Renal cortex interstitium (tissue), 11 donors: ENCODE results near the gene BRWD1. TPM values are rescaled to one million over a fixed set of nuclear protein-coding genes. Genes with fewer than 3 reads are reported as not detected.
"Not testable (repeated sequence)": the region's sequence is repeated elsewhere in the genome, so short reads cannot be mapped to it uniquely, and the experiment has no call there.

ENCODE experiments used
- DNase-seq, 11 donors: peaks; one replicate each; pipeline ENCODE4 v3.0.0-alpha.2; 2013; ENCODE audit warnings: low read depth in 9 of 11, low spot score in 4 of 11; ENCODE audit errors: extremely low read depth in 1 of 11
- polyA plus RNA-seq, 3 donors: library from polyadenylated mRNA; unstranded; fragments of 120-200 nt; gene quantifications; one replicate each; pipeline ENCODE4 v1.2.1, GENCODE V29; 2013; ENCODE audit not compliant: insufficient read length in 3 of 3

The BRWD1 gene
- polyA plus RNA-seq, 3 donors: 43.9 to 54.7 (median 50.9) TPM

DNA sequence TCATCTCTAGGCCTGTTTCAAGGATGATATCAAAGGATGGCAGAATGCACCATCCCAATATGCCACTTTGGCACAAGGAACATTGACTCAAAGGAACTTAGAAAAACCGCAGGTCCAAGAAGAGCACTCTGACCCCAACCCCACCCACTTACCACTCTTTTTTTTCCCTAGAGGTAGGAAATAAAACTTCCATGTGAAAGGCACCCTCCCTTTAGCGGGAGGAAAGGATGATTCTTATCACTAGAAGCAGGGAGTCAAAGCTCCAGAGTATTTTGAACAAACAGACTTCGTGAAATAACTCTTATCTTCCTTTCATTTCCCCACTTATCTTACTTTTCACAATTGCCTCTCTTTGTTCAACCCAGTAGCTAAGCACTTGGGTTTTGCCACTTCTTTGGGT is 152.4 kb downstream of the BRWD1 start:
- no peak for DNase-seq

DNA sequence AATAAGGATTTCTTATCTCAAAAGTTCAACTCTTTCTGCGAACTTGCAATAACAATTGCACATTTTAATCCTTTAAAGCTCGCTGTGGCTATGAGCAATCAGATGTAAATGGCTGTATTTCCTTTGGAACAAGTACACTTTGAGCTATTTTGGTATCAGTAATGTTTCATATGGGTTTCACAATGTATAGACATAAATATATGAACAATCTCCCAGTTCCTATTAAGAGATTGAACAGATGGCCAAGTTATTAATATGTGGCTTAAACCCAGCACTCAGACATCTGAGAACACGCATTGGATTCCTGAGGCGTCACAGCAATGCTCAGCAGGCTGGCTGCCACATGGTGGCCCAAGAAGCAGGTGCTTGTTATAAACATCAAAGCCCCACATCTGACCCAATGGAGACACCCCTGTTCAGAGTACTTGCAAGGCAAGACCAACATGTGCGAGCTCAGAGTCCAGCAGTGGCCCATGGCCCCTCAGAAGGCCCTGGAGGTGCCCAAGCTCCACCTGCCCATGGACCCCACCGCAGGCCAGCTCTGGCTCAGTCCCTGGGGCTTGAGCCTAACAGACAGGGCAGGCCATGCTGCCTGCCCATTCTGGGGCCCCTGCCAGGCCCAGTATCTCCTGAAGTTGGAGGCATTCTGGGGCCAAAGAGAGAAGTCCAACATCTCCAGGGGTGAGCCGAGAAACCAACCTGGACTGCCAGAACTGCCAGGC is 153.9 kb downstream of the BRWD1 start:
- no peak for DNase-seq

DNA sequence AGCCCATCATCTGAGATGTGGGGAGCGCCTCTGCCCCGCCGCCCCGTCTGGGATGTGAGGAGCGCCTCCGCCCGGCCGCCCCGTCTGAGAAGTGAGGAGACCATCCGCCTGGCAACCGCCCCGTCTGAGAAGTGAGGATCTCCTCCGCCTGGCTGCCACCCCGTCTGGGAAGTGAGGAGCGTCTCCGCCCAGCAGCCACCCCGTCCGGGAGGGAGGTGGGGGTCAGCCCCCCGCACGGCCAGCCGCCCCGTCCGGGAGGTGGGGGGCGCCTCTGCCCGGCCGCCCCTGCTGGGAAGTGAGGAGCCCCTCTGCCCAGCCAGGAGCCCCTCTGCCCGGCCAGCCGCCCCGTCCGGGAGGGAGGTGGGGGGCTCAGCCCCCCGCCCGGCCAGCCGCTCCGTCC is 156.2 kb downstream of the BRWD1 start:
- not testable (repeated sequence) for DNase-seq

DNA sequence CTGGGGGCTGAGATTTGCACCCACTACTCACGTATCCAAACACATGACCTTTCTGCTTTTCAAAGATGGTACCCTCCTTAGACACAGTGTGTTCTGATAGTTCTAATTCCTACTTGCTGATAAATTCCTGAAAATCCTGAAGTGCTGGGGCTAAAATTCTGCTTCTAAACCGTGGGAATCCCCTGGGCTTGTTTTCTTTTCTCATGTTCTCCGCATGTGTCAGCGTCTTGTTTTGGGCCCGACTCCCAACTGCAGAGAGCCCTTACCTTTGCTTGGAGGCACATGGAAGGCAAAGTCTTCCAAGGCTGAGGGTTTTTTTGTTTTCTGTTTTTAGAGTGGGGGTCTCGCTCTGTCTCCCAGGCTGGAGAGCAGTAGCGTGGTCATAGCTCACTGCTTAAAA is 157.4 kb downstream of the BRWD1 start:
- no peak for DNase-seq

DNA sequence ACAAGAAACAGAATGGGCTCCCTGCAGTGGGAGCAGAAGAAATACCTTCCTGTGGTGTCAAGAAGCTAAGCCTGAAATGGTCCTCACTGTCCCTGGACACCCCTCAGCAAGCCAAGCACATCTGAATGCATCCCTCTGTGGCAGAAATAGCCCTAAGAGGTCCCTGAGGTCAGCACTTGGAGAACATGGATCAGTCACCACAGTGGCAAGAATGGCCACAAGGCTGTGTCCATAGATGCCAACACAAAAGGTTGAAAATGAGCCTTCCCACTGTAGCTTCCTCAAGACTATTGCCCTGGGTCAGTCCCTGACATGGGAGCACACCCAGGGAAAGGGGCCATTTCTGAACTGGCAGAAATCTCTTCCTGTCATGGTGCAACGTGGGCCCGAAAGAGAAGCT is 157.9 kb downstream of the BRWD1 start:
- no peak for DNase-seq

DNA sequence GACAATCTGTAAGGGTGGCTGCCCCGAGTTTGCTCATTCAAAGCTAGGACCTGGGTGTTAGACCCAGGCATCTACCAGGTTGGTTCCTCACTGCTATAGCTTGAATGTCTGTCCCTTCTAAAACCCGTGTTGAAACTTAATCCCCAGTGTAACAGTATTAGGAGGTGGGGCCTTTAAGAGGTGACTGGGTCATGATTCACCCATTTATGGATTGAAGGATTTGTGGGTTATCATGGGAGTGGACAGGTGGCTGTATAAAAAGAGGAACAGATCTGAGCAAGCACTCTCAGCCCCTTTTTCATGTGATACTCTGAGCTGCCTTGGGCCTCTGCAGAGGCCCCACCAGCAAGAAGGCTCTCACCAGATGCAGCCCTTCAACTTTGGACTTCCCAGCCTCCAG is 159.6 kb downstream of the BRWD1 start:
- no peak for DNase-seq

DNA sequence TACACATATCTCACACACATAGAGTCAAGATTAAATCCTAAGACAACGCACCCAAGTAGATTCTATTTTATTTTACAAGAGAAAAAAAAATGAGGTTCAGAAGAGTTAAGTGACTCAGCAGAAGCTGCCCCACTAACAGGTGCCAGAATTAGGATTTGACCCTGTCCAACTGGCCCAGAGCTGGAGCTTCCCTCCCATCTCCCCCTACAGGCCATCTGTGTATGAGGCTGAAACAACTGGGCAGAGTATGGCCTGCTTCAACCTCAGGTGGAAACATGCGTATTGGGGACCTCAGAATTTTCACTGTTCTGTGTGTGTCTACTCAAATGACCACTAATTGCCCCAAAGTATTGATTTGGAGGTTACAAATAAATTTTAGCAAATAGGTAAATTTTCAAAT is 160.1 kb downstream of the BRWD1 start:
- DNase-seq: no peak

DNA sequence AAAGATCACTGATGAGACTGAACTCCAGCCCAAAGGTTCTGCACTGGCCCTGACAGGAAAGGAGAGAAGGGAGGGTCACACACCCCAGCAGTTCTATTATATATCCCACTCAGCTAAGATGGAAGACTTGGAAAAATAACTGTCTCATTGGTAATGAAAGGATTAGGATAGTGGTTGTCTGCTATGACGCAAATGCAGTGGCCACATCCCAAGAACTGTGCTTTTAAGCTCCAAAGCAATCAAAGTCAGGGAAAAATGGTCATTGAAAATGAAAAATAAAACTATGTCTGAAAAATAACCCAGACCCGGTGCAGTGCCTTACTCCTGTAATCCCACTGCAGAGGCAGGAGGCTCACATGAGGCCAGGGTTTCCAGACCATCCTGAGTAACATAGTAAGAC is 161.2 kb downstream of the BRWD1 start:
- DNase-seq: no peak

DNA sequence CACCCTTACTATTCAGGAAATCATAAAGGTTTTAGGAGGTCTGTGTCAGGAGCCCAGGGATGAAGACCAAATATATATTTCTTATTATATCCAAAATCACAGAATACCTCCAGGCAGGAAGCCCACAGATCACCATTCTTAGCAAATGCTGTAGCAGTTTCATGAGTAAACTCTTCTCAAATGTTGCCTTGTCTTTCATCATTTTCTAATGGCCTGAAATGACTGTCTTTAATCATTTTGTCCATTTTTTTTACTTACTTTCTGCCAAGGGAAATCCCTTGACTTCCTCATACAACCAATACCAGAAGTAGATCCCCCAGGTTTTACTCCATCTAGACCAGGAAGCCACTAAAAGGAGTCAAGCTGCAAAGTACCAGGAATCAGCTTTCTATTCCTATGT is 162.6 kb downstream of the BRWD1 start:
- DNase-seq: no peak

DNA sequence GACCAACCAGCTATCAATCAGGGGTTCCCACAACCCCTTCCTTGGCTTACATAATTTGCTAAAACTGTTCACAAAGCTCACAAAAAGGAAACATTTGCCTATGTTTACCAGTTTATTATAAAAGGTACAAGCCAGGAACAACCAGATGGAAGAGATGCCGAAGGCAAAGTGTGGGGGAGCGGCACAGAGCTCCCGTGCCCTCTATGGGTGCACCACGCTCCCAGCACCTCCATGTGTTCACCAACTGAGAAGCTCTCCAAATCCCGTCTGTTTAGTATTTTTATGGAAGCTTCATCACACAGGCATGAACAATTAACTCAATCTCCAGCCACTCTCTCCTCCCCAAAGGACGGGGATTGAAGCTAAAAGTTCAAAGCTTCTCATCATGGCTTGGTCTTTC is 163.1 kb downstream of the BRWD1 start:
- DNase-seq: no peak

DNA sequence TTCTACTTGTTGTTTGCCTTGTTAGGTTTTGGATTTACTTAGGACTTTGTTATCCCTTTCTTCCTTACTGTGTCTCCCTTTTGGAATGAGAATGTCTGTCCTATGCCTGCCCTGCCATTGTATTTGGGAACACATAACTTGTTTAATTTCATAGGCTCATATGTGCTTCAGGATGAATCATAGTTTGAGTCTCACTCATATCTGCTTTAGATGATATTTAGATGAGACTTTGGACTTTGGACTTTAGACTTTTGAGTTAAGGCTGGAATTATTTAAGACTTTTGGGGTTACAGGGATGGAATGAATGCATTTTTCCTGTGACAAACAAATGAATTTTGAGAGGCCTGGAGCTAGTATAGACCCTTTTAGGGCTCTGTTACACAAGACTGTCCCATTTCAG is 163.6 kb downstream of the BRWD1 start:
- DNase-seq: no peak

DNA sequence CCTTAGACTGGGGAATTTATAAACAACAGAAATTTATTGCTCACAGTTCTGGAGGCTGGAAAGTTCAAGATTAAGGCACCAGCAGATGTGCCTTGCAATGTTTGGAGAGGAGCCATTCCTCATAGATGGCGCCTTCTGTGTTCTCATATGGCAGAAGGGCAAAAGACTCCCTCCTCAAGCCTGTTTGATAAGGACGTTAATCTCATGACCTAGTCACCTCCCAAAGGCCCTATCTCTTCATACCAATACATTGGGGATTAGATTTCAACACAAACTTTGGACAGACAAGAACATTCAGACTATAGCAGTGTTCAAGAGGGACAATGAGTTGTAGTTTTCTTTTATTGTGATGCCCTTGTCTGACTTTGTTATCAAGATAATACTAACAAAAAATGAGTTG is 164.5 kb downstream of the BRWD1 start:
- DNase-seq: no peak

DNA sequence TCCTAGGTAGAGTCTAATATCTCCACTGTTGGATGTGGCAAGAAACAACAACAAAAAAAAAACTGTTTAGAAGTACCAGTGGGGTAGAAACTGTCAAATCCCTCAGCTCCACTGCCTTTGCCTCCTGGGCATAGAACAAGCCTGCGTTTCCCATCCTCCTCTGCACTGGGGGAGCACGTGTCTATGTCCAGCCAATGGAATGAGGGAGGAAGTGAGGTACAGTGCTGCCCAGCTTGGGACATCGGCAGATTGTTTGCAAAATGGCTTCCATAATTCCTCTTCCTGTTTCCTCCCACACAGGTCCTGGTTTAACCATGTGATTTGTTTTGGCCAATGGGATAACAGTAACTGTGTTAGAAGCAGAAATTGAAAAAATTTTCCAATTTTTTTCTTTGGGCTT is 169.2 kb downstream of the BRWD1 start:
- DNase-seq: no peak

DNA sequence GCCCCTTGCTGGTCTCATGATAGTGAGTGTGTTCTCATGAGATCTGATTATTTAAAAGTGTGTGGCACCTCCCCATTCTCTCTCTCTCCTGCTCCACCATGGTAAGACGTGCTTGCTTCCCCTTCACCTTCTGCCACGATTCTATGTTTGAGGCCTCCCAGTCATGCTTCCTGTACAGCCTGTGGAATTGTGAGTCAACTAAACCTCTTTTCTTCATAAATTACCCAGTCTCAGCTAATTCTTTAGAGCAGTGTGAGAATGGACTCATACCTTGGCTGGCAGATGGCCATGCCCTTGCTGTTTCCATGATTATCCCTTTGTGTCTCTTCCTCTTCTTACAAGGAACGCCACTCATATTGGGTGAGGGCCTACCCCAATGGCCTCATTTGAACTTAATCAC is 170.5 kb downstream of the BRWD1 start:
- no peak for DNase-seq

DNA sequence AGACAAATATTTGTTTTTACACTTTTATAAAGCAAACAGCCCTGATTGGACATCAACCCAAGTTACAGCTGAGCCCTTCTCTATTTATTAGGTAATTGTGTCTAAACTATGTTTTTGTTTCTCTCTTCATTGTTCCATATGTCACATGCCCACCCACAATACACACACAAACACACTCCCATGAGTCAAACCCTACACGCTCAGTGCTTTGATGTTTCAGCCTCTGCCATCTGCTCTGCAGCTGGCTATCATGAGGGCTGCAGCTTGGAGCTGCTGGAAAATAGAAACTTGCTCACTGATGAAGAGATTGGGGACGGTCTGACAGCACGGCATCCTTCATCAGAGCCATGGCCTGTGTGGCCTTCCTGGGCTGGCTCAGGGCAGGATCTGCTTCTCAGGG is 171.9 kb downstream of the BRWD1 start:
- DNase-seq: no peak

DNA sequence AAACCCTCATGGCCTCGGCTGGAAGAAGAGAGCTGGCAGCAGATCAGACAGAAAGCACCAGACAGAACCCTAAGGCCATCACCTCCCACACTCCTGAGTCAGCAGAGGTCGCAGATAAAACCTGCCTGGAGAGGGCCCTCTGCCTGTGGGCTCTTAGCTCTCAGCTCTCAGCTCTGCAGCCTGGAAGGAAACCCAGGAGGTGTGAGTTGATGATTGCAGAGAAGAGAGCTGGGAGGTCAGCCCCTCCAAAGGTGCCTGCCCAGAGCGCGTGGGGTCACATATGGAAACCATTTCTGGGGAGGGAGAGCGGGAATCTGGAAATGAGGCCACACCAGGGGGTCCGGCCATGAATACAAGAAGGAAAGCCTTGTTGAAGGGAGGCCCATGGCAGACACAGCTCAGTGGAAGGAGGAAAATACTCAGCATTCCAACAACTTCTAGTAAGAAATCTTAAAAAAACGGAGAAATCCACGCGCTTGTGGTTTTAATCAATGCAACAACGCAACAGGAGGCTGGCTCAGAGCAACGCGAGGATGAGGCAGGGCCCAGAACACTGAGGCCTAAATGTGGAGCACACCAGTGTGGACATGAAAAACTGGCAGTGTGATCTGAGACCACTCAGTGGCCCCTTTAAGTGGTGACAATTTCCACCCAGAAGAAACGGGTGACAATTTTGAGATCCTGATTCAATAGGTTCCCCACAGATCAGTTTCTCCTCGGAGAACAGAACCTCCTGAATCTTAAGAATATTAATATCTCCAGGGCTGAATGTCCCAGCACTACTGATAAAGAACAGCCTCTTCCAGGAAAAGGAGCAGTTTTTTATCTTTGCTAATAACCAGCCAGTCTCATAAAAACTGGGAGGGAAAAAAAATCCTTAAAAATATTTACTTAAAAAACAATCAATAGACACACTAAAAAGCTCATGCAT is 175.9 kb downstream of the BRWD1 start:
- DNase-seq: no peak

DNA sequence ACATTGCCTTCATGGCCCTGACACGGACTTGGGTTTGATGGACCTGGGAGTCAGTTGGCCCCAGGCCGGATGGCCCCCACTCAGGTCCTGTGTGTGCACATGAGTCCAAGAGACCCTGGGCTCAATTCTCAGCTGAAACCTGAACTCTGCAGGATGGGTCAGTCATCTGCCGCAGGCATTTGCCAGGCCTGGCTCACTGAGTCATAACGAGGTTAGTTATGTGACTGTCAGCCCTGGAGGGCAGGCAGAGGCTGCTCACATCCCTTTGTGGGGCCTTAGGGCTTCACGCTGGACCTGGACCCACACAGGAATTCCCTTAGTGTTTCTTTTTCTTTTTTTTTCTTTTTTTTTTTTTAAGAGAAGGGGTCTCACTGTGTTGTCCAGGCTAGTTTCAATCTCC is 176.7 kb downstream of the BRWD1 start:
- no peak for DNase-seq

DNA sequence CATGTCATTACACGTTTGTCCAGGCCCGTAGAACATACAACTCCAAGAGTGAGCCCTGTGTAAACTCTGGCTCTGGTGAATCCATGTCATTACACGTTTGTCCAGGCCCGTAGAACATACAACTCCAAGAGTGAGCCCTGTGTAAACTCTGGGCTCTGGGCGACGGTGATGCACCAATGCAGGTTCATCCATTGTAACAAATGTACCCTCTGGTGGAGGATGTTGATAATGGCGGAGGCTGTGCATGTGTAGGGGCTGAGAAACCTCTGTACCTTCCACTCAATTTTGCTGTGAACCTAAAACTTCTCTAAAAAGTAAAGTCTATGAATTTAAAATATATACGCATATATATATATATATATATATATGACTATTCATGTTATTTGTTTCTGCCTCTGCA is 177.3 kb downstream of the BRWD1 start:
- peak in 1 of 11 donors; percentile 25 for DNase-seq

DNA sequence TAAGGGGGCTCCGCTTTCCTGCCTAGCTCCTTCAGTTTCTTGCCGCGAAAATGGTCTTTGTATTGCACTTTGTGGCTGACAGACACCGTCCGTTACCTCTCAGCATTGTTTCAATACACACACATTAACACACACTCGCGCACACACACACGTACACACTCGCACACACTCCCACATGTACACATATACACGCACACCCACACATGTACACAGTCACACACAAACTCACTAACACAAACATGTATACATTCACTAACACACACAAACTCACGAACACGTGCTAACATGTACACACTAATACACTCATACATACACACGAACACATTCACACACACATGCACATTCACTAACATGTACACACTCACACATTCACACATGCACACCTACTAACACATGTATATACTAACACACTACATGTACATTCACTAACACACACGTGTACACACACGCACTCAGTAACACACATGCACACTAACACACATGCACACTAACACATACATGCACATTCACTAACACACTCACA is 179.1 kb downstream of the BRWD1 start:
- DNase-seq: no peak
